Measurements from ENCODE around the gene TVP23B.
"Not testable (repeated sequence)": the region's sequence is repeated elsewhere in the genome, so short reads cannot be mapped to it uniquely, and the experiment has no call there.

TVP23B gene

DNA sequence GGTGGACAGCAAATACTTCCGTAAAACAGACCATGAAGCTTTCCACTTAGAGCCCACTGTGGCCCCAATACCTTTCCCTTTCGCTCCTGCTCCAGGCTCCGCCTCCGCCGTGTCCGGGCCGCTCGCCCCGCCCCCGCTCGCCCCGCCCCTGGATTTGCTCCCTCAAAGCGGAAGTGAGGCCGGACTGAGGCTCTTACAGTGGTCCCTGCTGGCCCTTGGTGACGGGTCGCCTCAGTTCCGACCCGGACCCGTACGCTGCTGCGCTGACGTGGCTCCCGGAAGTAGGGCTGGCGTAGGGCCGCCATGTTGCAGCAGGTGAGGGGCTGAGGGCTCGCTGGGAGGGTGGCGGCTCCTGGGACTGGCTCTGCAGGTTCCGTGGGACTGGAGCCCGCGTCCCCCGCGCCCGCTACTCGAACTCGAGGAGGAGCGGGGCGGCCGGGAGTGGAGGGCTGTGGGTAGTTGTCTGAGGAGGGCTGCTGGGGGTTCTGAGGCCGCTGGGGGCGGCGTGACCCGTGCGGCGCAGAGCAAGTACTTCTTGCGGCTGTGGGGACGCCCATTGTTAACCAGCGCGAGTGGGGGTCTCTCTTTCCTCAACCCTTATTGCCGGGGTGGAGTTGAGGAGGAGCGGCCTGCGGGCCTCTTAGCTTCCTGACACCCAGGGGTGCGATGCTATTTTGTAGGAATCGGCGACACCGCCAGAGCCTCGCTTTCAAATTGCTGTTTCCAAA lies at the start of gene TVP23B:
Gene TVP23B (plus strand): TSS at position 193 of the 728 bp plus-strand sequence. CDS start 111 bp downstream, at position 304.
- DNase-seq: peak; percentile 90 to 91

- DNase-seq: not testable (repeated sequence)
These were observed 48.5 kb upstream of the TVP23B start for GRCh38 chr17:18732438-18732837.

DNA sequence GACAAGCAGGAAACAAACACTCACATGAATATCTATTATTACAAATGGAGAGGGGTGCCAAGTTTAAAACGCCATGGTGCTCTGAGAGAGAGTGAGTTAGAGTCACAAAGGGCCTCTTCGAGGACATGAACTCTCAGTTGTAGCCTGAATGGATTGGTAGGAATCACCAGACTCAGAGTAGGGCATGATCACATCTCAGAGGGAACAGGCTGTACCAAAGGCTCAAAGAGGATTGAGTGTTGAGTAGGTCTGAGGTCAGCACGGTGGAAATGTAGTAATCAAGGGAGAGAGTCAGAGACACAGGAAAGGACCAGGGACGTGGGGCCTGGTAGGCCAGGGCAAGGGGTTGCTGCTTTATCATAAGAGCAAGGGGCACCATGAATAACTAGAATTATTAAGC lies 47.6 kb upstream of the TVP23B start:
- not testable (repeated sequence) for DNase-seq

- DNase-seq: not testable (repeated sequence)
These were observed 41.2 kb upstream of the TVP23B start for GRCh38 chr17:18739616-18740391.

- not testable (repeated sequence) for DNase-seq
These were observed 39.8 kb upstream of the TVP23B start for GRCh38 chr17:18741228-18741627.

DNA sequence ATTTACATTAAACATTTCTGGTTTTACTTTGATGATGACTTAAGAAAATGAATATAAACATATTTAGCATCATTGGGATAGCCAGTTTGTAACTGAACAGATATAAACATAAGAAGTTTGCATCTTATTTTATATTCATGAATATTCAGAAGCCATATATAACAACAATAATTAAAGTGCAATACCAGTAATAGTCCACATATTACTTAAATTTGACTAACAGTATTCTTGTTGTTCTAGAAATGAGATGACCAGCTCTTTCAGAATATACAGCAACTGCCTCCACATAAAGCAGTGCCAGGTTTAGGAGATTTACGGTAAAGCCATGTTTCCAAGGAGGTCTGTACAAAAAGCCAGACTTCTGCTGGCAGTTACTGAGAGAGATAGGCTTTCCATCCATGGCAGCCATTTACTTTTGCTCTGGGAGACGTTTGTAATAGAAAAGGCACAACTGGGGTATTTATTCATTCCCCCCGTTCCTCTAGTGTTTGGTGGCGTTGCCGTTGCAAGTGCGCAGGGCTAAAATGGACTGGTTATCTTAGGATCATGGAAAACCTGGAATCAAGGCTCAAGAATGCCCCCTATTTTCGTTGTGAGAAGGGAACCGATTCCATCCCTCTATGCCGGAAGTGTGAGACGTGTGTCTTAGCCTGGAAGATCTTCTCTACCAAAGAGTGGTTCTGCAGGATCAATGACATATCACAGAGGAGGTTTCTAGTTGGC lies 37.1 kb upstream of the TVP23B start, which contains the start of gene FBXW10:
Gene FBXW10 (plus strand): TSS at position 356 of the 723 bp plus-strand sequence. CDS start 191 bp downstream, at position 547.
- not testable (repeated sequence) for DNase-seq

DNA sequence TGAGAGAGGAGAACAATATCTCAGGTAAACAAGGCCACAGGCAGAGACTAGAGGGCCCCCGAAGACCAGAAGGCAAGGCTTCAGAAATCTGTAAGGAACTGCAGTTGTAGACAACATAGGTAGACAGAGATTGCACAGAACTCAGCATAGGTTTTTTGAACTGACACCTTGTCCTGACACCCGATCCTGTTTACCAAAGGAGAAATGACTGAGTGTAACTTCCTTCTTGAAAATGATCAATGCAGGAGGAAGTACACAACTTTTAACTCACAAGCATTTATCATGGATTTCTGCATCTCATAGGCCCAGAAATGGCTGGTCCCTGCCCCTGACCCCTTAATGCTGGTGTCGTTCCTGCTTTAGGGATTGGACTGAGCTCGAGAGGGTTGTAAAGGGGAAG lies 36.3 kb upstream of the TVP23B start:
- not testable (repeated sequence) for DNase-seq

DNA sequence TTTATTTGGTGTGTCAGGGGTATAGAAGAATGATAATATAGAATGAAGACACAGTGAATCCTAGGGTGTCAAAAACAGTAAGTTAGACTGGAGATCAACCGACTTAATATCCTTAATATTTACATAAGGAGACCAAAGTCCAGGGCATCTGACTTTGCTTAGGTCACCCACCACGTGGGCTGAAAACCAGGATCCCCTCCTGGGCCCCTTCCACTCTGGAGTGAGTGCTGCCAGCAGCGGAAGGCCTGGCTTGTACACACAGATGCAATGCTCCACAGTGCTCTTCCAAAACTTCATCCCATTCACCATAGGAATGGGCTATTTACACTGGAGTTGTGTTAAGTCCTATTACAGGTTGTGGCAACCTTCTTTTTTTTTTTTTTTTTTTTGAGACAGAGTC lies 34.4 kb upstream of the TVP23B start:
- not testable (repeated sequence) for DNase-seq

- DNase-seq: not testable (repeated sequence)
These were observed 33.5 kb upstream of the TVP23B start for GRCh38 chr17:18747501-18747900.

DNA sequence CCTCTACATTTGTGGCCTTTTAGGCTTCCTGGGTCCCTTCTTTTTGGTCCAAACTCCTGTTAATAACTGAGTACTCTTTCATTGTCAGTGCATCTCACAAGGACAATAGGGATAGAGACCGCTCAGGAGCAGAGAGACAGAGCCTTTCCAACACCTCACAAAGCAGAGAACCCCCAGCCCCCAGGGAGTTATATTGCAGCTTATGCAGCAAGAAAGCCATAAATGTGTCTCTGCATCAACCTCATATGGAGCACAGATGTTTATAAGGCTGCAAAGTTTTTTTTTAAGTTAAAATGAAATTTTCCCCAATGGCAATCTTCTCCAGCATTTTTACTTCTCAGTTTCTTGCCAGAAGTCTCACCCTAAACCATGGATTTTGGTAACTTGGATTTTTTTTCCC lies 30.7 kb upstream of the TVP23B start:
- not testable (repeated sequence) for DNase-seq

GRCh38 chr17:18753829-18754409 lies 27.1 kb upstream of the TVP23B start:
- not testable (repeated sequence) for DNase-seq

DNA sequence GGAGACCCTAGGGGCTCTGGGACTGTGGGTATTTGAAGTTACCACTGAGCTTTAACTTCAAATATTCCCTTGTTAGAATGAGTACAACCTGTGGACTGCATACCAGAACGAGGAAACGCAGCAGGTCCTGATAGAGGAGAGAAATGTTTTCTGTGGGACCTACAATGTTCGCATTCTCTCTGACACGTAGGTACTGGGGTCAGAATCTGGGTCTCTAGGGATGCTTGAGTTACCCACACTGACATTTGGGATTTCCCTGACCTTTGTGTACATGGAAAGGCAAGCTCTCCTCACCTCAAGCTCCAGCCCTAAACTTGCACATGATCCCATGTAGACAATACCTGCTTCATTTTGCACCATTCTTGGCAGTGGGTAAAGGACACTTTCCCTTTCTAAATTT lies 25.0 kb upstream of the TVP23B start:
- not testable (repeated sequence) for DNase-seq

- not testable (repeated sequence) for DNase-seq
These were observed 23.5 kb upstream of the TVP23B start for GRCh38 chr17:18757368-18758044.

DNA sequence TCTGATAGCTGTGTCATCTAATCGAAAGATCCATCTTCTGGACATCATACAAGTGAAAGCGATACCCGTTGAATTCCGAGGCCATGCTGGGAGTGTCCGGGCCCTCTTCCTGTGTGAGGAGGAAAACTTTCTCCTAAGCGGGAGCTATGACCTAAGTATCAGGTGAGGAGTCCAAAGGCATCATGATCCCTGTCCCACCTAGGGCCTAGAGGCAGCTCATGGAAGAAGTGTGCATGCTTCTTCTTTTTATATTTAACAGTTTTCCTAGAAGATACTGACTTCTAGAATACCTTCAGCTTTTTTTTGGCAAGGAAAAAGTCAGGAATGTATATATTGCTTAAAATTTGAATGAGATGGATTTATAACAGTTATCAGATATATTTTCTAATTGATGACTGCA lies 22.6 kb upstream of the TVP23B start:
- not testable (repeated sequence) for DNase-seq

DNA sequence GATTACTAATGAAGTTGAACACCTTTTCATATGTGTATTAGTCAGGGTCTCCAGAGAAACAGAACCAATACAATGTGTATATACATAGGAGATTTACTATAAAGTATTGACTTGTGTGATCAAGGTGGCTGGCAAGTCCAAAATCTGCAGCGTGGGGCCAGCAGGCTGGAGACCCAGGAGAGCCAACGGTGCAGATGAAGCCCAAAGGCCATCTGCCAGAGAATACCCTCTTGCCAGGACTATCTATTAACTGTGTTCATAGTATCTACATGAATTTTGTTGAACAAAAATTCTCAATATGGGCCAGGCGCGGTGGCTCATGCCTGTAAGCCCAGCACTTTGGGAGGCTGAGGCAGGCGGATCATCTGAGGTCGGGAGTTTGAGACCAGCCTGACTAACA lies 20.8 kb upstream of the TVP23B start:
- not testable (repeated sequence) for DNase-seq

- DNase-seq: not testable (repeated sequence)
These were observed 10.4 kb upstream of the TVP23B start for GRCh38 chr17:18770572-18770971.

DNA sequence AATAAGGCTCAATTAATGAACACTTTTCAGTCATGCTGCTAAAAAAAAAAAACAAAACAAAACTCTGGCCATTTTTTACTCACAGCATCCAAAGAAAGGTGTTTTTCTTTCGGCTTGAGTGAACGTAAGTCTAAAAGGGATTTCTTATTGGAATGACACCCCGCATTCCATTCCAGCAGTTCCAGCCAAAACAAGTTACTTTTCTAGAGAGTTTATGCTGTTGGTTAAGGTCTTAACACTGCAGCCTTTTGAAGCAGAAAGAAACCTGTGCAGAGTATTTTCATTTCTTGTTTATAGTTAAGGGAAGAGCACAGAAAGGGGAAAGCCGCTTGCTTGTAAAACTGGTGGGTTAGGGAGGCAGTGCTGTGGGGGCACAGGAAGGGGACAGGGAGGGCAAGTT lies 9.9 kb upstream of the TVP23B start:
- DNase-seq: not testable (repeated sequence)

DNA sequence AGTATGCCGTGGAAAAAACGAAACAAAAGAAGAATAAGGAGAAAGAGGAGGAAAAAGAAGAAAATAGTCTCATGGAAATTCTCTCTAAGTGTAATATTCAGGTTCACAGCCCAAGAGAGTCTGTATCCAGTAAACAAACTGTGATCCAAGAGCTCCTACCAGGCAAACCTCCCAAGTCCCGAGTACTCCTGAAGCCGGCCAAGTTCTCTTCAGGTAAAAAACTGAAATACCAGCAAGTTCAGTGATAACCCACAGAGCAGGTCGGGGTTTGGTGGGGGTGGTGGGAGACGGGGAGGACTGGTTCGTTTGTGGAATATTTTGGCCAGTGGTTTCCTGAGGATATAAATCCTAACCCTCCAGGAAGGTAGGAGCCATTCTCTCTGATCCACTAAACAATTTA lies 8.5 kb upstream of the TVP23B start:
- no peak for DNase-seq

- DNase-seq: not testable (repeated sequence)
These were observed 822 bp downstream of the TVP23B start for GRCh38 chr17:18781805-18782204.

DNA sequence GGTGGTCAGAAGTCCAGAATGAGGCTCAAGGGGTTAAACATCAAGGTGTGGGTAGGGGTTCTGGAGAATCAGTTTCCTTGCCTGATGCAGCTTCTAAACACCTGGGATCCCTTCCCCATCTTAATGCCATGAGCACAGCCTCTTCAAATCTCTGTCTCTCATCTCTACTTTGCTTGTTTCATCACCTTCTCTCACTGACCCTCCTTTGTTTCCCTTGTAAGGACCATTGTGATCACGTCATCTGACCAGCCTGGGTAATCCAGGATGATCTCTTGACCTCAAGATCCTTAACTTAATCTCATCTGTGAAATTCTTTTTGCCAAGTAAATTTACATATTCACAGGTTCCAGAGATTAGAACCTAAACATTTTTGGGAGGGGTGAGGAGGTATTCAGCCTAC lies 5.0 kb downstream of the TVP23B start:
- not testable (repeated sequence) for DNase-seq

DNA sequence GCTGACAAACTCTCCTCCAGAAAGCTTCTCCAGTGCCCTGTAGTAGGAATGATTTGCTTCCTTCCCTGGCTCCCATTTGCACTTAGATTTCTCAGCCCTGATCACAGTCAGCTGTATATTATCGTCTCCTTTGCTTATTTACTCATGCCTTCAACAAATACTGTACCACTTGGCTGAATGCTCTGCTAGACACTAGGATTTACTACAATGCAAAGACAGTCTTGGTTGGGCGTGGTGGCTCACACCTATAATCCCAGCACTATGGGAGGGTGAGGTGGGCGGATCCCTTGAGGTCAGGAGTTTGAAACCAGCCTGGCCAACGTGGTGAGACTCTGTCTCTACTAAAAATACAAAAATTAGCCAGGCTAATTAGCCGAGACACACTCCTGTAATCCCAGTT lies 5.9 kb downstream of the TVP23B start:
- not testable (repeated sequence) for DNase-seq

GRCh38 chr17:18791402-18791801 lies 10.4 kb downstream of the TVP23B start:
- not testable (repeated sequence) for DNase-seq

Measured in NCI-H2081 (cell line).